Trophoblast cell (in vitro differentiated cells and primary cell): ENCODE measurements around the gene ACTR1A.

Source experiments
- DNase-seq, 2 donors: peaks; one replicate each; pipeline ENCODE4 v3.0.0-alpha.2; 2016
- H2AFZ ChIP-seq: 2 replicates; pipeline ENCODE4 v1.6.1; 2013; ENCODE audit warnings: low read length, moderate library complexity, mild to moderate bottlenecking; ENCODE audit not compliant: insufficient read depth, poor library complexity
- H2AK5ac ChIP-seq: 2 replicates; pipeline ENCODE4 v1.6.1; 2013; ENCODE audit warnings: mild to moderate bottlenecking, low read length
- H2BK120ac ChIP-seq: 2 replicates; pipeline ENCODE4 v1.6.1; 2013; ENCODE audit warnings: low read length, mild to moderate bottlenecking, moderate library complexity; ENCODE audit not compliant: insufficient read depth, poor library complexity
- H2BK12ac ChIP-seq: 2 replicates; pipeline ENCODE4 v1.6.1; 2013; ENCODE audit warnings: mild to moderate bottlenecking, low read length, moderate library complexity
- H2BK5ac ChIP-seq: 2 replicates; pipeline ENCODE4 v1.6.1; 2013; ENCODE audit warnings: low read length, low read depth, moderate library complexity, mild to moderate bottlenecking; ENCODE audit not compliant: poor library complexity
- H3K14ac ChIP-seq: 2 replicates; pipeline ENCODE4 v1.6.1; 2013; ENCODE audit warnings: mild to moderate bottlenecking, low read length
- H3K18ac ChIP-seq: 2 replicates; pipeline ENCODE4 v1.6.1; 2013; ENCODE audit warnings: mild to moderate bottlenecking, low read length
- H3K23ac ChIP-seq: 2 replicates; pipeline ENCODE4 v1.6.1; 2013; ENCODE audit warnings: low read length
- H3K27ac ChIP-seq: 2 replicates; pipeline ENCODE4 v1.5.1; 2013; ENCODE audit warnings: low read depth, mild to moderate bottlenecking, inconsistent platforms, low read length, moderate library complexity
- H3K27me3 ChIP-seq: 2 replicates; pipeline ENCODE4 v1.6.1; 2013; ENCODE audit warnings: inconsistent platforms, mild to moderate bottlenecking, low read length, moderate library complexity; ENCODE audit not compliant: insufficient read depth
- H3K36me3 ChIP-seq, 2 experiments: 1 replicate in 1 of 2; 2 replicates in 1 of 2; pipeline ENCODE4 v1.6.1; 2013; ENCODE audit warnings: low read length in 2 of 2, mild to moderate bottlenecking in 2 of 2, moderate library complexity in 1 of 2; ENCODE audit not compliant: insufficient read depth in 2 of 2, control insufficient read depth in 1 of 2
- H3K4ac ChIP-seq: 2 replicates; pipeline ENCODE4 v1.6.1; 2013; ENCODE audit warnings: low read depth, mild to moderate bottlenecking, low read length, moderate library complexity
- H3K4me1 ChIP-seq, 2 experiments: 1 replicate in 1 of 2; 2 replicates in 1 of 2; pipeline ENCODE4 v1.6.1; 2013; ENCODE audit warnings: low read length in 2 of 2, mild to moderate bottlenecking in 2 of 2, moderate library complexity in 1 of 2; ENCODE audit not compliant: insufficient read depth in 2 of 2, control insufficient read depth in 1 of 2
- H3K4me2 ChIP-seq: 2 replicates; pipeline ENCODE4 v1.6.1; 2013; ENCODE audit warnings: inconsistent platforms, mild to moderate bottlenecking, low read length, moderate library complexity
- H3K4me3 ChIP-seq: 2 replicates; pipeline ENCODE4 v1.5.1; 2013; ENCODE audit warnings: mild to moderate bottlenecking, low read depth, low read length, inconsistent platforms
- H3K79me1 ChIP-seq: one replicate; pipeline ENCODE4 v1.6.1; 2013; ENCODE audit warnings: low read length
- H3K79me2 ChIP-seq: 2 replicates; pipeline ENCODE4 v1.6.1; 2013; ENCODE audit warnings: low read length, mild to moderate bottlenecking; ENCODE audit not compliant: control insufficient read depth, insufficient read depth, poor library complexity
- H3K9ac ChIP-seq: 2 replicates; pipeline ENCODE4 v1.6.1; 2013; ENCODE audit warnings: mild to moderate bottlenecking, low read length
- H3K9me3 ChIP-seq: 2 replicates; pipeline ENCODE4 v1.6.1; 2013; ENCODE audit warnings: low read depth, mild to moderate bottlenecking, control low read depth, inconsistent platforms, low read length; ENCODE audit not compliant: insufficient read depth
- H4K12ac ChIP-seq: 2 replicates; pipeline ENCODE4 v1.6.1; 2013; ENCODE audit warnings: low read depth, mild to moderate bottlenecking, low read length, moderate library complexity
- H4K8ac ChIP-seq: 2 replicates; pipeline ENCODE4 v1.6.1; 2013; ENCODE audit warnings: low read depth, mild to moderate bottlenecking, low read length, moderate library complexity
- H4K91ac ChIP-seq: one replicate; pipeline ENCODE4 v1.6.1; 2013; ENCODE audit warnings: low read depth, mild to moderate bottlenecking, low read length, moderate library complexity
- WGBS: extraction: QIAGEN DNeasy Blood & Tissue Kit; methylation state at CpG from one replicate; pipeline ENCODE4 v1.1.7; 2013; ENCODE audit warnings: missing lambda C conversion rate; ENCODE audit not compliant: insufficient read length, insufficient coverage; ENCODE audit errors: extremely low coverage; 5-methylcytosine and 5-hydroxymethylcytosine counted together

Gene ACTR1A

DNA sequence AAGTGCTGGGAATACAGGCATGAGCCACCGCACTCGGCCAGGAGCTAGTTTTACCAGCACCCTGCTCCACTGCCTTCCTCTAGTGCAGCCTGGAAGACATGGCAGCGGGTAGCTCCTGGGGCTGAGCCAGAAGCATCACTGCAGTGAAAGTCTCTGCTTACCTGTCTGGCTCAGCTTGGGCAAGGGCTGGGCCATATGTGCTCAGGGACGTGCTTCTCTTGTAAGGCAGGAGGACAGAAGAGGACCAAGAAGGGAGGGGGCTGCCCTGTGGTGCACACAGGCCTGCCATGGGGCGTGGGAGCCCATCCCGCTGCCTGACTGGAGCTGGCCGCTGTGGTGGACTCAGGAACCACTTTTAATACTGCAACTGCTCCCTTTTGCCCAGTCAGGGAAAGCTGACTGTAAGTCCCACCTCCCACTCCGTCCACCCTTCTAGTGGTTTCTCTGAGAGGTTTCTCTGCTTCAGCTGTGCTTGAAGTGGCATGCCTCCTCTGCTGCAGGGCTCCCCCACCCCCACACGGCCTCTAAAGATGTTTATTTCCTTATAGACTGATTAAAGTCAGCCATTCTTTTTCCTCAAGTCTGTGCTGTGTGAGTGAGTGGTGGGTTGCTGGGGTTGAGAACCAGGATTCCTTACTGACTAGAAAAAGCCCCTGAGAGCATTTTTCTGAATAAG lies 25.9 kb downstream of the ACTR1A start:
- Histone ChIP-seq H3K4me2 (no peak overlapping the region), H2BK5ac (no peak overlapping the region), H3K18ac (no peak overlapping the region), H3K4me1 (peaks cover 0 to 2% of the 10 kb centered on the region in 2 experiments), H3K79me1 (no peaks in the 10 kb centered on the region), H3K23ac (no peak overlapping the region), H4K8ac (no peak overlapping the region), H3K79me2 (no peaks in the 10 kb centered on the region), H3K9ac (no peak overlapping the region), H3K9me3 (no peaks in the 10 kb centered on the region), H3K36me3 (peaks cover 33 to 40% of the 10 kb centered on the region in 2 experiments), H3K4ac (no peak overlapping the region), H2AK5ac (no peak overlapping the region), H4K12ac (no peak overlapping the region), H3K4me3 (no peak overlapping the region), H2AFZ (no peak overlapping the region), H3K14ac (no peak overlapping the region), H4K91ac (no peak overlapping the region), H2BK12ac (no peak overlapping the region), H2BK120ac (no peak overlapping the region), H3K27ac (no peak overlapping the region), H3K27me3 (no peaks in the 10 kb centered on the region)
- WGBS: no CpG with 5 or more reads among the region's 9 CpGs
- no peak for DNase-seq

- Histone ChIP-seq H3K23ac (no peak overlapping the region), H2BK5ac (no peak overlapping the region), H3K27ac (no peak overlapping the region), H2BK120ac (no peak overlapping the region), H3K9ac (no peak overlapping the region), H3K4ac (no peak overlapping the region), H3K4me2 (no peak overlapping the region), H3K18ac (no peak overlapping the region), H3K79me1 (no peaks in the 10 kb centered on the region), H3K36me3 (peaks cover 25 to 30% of the 10 kb centered on the region in 2 experiments), H3K4me3 (no peak overlapping the region), H2AK5ac (no peak overlapping the region), H2AFZ (no peak overlapping the region), H4K8ac (no peak overlapping the region), H4K12ac (no peak overlapping the region), H3K9me3 (no peaks in the 10 kb centered on the region), H3K14ac (no peak overlapping the region), H3K79me2 (no peaks in the 10 kb centered on the region), H4K91ac (no peak overlapping the region), H3K4me1 (no peaks in the 10 kb centered on the region), H2BK12ac (no peak overlapping the region), H3K27me3 (no peaks in the 10 kb centered on the region)
- no peak for DNase-seq
- 100% methylated on average over 1 of the region's 9 CpGs for whole genome bisulfite sequencing
Observed at GRCh38 chr10:102475451-102476040, 27.0 kb downstream of the ACTR1A start.

GRCh38 chr10:102473445-102474331 lies 28.8 kb downstream of the ACTR1A start:
- no peak overlapping the region for H3K14ac ChIP-seq
- no peaks in the 10 kb centered on the region for H3K27me3 ChIP-seq
- no CpG with 5 or more reads among the region's 27 CpGs for WGBS
- H2BK120ac ChIP-seq: no peak overlapping the region
- H3K79me2 ChIP-seq: no peaks in the 10 kb centered on the region
- no peaks in the 10 kb centered on the region for H3K9me3 ChIP-seq
- H3K18ac ChIP-seq: no peak overlapping the region
- no peaks in the 10 kb centered on the region for H3K4me1 ChIP-seq
- no peak overlapping the region for H3K4me3 ChIP-seq
- H3K9ac ChIP-seq: no peak overlapping the region
- no peak overlapping the region for H4K8ac ChIP-seq
- no peak for DNase-seq
- no peak overlapping the region for H4K12ac ChIP-seq
- no peak overlapping the region for H4K91ac ChIP-seq
- no peak overlapping the region for H2AK5ac ChIP-seq
- H3K27ac ChIP-seq: no peak overlapping the region
- H2BK5ac ChIP-seq: no peak overlapping the region
- peaks cover 13% of the 10 kb centered on the region in 2 experiments for H3K36me3 ChIP-seq
- no peaks in the 10 kb centered on the region for H3K79me1 ChIP-seq
- no peak overlapping the region for H2BK12ac ChIP-seq
- no peak overlapping the region for H3K4ac ChIP-seq
- no peak overlapping the region for H3K23ac ChIP-seq
- no peak overlapping the region for H2AFZ ChIP-seq
- H3K4me2 ChIP-seq: no peak overlapping the region

- no peak overlapping the region for H3K9ac ChIP-seq
Observed at GRCh38 chr10:102470579-102471546, 31.6 kb downstream of the ACTR1A start.

More at GRCh38 chr10:102470579-102471546, 31.6 kb downstream of the ACTR1A start:
- Histone ChIP-seq H3K4me2 (no peak overlapping the region), H2BK120ac (no peak overlapping the region), H3K9me3 (no peaks in the 10 kb centered on the region), H4K12ac (no peak overlapping the region), H2AFZ (no peak overlapping the region), H3K4ac (no peak overlapping the region), H4K91ac (no peak overlapping the region), H3K23ac (no peak overlapping the region), H2BK5ac (no peak overlapping the region), H3K27ac (no peak overlapping the region), H3K79me2 (no peaks in the 10 kb centered on the region), H4K8ac (no peak overlapping the region), H2AK5ac (no peak overlapping the region), H3K36me3 (peaks cover 5 to 7% of the 10 kb centered on the region in 2 experiments), H3K14ac (no peak overlapping the region), H3K27me3 (no peaks in the 10 kb centered on the region), H3K4me1 (no peaks in the 10 kb centered on the region), H3K18ac (no peak overlapping the region), H3K79me1 (no peaks in the 10 kb centered on the region), H2BK12ac (no peak overlapping the region), H3K4me3 (no peak overlapping the region)
- WGBS: no CpG with 5 or more reads among the region's 36 CpGs
- DNase-seq: no peak
